WTC11 (cell line): ENCODE results near the gene SPRR3.

Experiments
- CTCF ChIP-seq: fragments of 200-600 bp; IDR thresholded peaks from 2 replicates; pipeline ENCODE4 v1.8.0; 2022; ENCODE audit warnings: antibody characterized with exemption
- GRHL2 ChIP-seq: fragments of 250-450 bp; sonication (Bioruptor Pico); IDR thresholded peaks from 2 replicates; pipeline ENCODE4 v1.8.0; 2022; ENCODE audit warnings: mild to moderate bottlenecking, moderate library complexity; ENCODE audit not compliant: insufficient replicate concordance, severe bottlenecking
- RORB ChIP-seq: fragments of 250-450 bp; sonication (Bioruptor Pico); IDR thresholded peaks from 2 replicates; pipeline ENCODE4 v1.9.0; 2021; ENCODE audit warnings: mild to moderate bottlenecking
- TEAD4 ChIP-seq: sonication (generic); formaldehyde crosslinking; IDR thresholded peaks from 2 replicates; pipeline ENCODE4 v1.8.0; 2022; ENCODE audit warnings: mild to moderate bottlenecking, missing genetic modification reagents
- TF ChIP-seq, protein P1 (sequence below): sonication (generic); formaldehyde crosslinking; IDR thresholded peaks from 2 replicates; pipeline ENCODE4 v1.8.1; 2022; ENCODE audit warnings: missing genetic modification reagents, borderline replicate concordance
- TF ChIP-seq, protein P2 (sequence below): sonication (generic); formaldehyde crosslinking; IDR thresholded peaks from 2 replicates; pipeline ENCODE4 v1.8.1; 2022; ENCODE audit warnings: low read depth, mild to moderate bottlenecking, moderate library complexity, missing genetic modification reagents, borderline replicate concordance

- TF ChIP-seq GRHL2 (CRISPR knock-in tag) (no peak), CTCF (no peak), TEAD4 (CRISPR knock-in tag) (no peak), RORB (CRISPR knock-in tag) (no peak)
- TF ChIP-seq, protein P1, sequence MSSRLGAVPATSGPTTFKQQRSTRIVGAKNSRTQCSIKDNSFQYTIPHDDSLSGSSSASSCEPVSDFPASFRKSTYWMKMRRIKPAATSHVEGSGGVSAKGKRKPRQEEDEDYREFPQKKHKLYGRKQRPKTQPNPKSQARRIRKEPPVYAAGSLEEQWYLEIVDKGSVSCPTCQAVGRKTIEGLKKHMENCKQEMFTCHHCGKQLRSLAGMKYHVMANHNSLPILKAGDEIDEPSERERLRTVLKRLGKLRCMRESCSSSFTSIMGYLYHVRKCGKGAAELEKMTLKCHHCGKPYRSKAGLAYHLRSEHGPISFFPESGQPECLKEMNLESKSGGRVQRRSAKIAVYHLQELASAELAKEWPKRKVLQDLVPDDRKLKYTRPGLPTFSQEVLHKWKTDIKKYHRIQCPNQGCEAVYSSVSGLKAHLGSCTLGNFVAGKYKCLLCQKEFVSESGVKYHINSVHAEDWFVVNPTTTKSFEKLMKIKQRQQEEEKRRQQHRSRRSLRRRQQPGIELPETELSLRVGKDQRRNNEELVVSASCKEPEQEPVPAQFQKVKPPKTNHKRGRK (CRISPR knock-in tag): no peak
- TF ChIP-seq, protein P2, sequence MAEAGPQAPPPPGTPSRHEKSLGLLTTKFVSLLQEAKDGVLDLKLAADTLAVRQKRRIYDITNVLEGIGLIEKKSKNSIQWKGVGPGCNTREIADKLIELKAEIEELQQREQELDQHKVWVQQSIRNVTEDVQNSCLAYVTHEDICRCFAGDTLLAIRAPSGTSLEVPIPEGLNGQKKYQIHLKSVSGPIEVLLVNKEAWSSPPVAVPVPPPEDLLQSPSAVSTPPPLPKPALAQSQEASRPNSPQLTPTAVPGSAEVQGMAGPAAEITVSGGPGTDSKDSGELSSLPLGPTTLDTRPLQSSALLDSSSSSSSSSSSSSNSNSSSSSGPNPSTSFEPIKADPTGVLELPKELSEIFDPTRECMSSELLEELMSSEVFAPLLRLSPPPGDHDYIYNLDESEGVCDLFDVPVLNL (CRISPR knock-in tag): no peak
These were observed 8.4 kb upstream of the SPRR3 start for GRCh38 chr1:152993186-152993585.
